WI38 (cell line): ENCODE results near the gene PF4V1.

ENCODE experiments used
- H3K4me3 ChIP-seq: 2 replicates; pipeline ENCODE4 v1.5.1; 2011; ENCODE audit warnings: low read depth, mild to moderate bottlenecking, control low read depth, low read length
- TF ChIP-seq, protein P1 (sequence below): IDR thresholded peaks from 2 replicates; pipeline ENCODE4 v1.5.1; 2012; ENCODE audit warnings: low read depth, mild to moderate bottlenecking, control low read depth, low read length

The PF4V1 gene

DNA sequence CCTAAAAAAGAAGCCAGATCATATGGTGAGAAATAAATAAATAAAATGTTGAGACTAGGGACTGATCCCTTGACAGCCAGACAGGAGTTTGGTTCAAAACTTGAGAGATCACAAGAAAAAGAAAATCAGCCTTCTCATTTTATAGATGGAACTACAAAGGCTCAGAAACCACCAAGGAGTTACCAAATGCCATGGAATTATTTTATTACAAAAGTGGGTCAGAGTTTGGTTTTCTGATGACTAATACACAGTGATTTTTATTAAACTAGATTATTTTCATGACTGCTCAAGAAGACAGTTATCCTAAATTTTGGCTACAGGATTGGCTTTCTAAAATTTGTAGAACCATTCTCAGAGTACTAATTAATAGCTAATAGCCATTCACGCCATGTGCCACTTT lies 22.3 kb downstream of the PF4V1 start:
- TF ChIP-seq, protein P1, sequence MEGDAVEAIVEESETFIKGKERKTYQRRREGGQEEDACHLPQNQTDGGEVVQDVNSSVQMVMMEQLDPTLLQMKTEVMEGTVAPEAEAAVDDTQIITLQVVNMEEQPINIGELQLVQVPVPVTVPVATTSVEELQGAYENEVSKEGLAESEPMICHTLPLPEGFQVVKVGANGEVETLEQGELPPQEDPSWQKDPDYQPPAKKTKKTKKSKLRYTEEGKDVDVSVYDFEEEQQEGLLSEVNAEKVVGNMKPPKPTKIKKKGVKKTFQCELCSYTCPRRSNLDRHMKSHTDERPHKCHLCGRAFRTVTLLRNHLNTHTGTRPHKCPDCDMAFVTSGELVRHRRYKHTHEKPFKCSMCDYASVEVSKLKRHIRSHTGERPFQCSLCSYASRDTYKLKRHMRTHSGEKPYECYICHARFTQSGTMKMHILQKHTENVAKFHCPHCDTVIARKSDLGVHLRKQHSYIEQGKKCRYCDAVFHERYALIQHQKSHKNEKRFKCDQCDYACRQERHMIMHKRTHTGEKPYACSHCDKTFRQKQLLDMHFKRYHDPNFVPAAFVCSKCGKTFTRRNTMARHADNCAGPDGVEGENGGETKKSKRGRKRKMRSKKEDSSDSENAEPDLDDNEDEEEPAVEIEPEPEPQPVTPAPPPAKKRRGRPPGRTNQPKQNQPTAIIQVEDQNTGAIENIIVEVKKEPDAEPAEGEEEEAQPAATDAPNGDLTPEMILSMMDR: no peak

DNA sequence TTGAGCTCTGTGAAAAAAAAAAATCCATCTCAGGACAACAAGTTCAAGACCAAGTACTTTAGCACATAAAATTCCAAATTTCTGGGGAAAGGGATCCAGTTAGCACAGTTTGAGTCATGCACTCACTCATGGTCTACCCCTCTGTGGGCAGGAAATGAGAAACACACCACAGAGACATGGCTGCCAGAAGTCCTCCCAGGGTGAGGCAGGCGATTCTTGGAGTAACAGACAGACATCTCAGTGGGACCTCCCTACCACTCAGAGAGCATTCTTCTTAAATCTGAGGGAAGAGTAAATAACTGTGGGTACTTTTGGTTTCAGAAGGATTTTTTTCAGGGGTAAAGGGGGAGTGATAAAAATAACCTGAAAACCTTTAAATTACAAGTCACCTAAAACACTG lies 30.2 kb downstream of the PF4V1 start:
- H3K4me3 ChIP-seq: no peak overlapping the region
- TF ChIP-seq, protein P1: no peak

More for the DNA sequence above, 22.3 kb downstream of the PF4V1 start:
- H3K4me3 ChIP-seq: no peak overlapping the region

DNA sequence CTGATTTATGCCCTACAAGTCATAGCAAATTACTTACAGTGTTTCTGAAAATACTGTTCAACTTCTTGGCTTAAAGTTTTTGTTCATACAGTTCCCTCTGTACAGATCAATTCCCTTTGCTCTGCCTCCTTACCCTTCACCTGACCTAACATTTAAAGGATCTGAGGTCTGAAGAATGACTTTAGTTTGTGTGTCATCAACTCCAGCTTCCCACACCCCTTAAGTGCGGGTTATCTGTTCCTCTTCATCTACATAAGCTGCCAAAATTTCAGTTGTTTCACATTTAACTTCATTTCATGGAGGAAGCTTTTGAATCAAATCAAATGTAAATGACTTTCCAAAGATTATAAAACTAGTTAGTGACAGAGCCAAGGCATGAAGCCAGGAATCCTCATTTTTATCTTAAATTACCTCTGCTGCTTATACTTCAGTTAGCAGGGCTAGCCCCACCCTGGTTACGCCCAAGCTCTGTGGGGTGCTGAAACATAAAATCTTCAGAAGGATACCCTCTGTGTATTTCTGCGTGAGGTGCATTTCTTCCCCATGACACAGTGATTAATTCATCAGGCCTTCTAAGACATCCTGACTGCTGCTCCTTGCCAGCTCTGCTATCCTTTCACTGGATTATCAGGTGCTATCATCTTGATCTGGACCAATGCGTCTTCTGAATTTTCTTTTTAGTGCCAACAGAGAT lies 32.6 kb downstream of the PF4V1 start:
- no peak overlapping the region for H3K4me3 ChIP-seq
- TF ChIP-seq, protein P1: no peak

DNA sequence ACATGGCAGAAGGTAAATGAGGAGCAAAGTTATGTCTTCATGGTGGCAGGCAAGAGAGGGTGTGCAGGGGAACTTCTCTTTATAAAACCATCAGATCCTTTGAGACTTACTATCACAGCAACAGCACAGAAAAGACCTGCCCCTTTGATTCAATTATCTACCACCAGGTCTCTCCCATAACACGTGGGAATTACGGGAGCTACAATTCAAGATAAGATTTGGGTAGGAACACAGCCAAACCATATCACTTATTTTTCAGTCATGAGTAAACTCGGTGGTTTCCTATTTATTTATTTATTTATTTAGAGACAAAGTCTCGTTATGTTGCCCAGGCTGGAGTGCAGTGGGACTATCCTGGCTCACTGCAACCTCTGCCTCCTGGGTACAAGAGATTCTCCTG lies 38.2 kb downstream of the PF4V1 start:
- TF ChIP-seq, protein P1: no peak
- H3K4me3 ChIP-seq: no peak overlapping the region

DNA sequence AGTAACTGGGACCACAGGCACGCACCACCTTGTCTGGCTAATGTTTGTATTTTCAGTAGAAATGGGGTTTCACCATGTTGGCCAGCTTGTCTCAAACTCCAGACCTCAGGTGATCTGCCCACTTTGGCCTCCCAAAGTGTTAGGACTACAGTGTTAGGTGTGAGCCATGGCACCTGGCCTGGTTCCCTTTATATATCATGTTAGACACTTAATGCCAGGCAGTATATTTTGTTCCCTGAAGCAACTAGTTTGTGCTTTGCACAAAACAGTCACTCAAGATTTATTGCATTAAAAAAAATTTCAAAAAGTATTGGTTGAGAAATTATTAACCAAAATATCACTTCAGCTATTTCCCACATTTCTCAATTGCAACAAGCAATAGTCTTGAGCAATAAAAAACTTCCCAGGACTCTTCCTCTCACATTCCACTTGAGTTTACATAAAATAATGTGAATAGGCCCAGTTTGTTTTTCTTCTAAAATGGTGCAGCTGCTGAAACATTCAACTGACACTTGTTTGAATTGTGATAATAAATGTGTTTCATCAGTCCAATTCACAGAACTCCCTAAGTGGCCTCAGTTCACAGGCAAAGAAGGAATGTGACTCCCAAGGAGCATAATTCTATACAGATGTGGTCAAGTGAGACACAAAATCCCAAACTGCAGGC lies 38.8 kb downstream of the PF4V1 start:
- no peak overlapping the region for H3K4me3 ChIP-seq
- TF ChIP-seq, protein P1: no peak

DNA sequence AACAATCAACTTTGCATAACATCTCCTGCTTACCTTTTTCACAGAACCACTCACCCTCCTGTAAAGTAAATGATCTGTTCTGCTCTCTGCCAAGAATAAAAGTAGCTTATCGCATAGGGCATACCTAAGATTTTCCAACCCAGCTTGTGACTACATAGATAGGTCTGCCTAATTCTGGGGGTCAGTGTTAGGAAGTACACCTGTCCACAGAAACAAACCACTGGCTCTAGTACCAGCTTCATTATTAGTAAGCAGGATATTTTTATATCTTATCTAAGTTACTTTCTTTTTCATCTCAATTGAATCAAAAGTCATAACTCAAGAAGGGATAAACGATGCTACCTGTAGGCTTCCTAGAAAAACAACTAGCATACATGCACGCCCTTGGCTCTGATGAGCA lies 39.9 kb downstream of the PF4V1 start:
- H3K4me3 ChIP-seq: no peak overlapping the region
- TF ChIP-seq, protein P1: no peak

DNA sequence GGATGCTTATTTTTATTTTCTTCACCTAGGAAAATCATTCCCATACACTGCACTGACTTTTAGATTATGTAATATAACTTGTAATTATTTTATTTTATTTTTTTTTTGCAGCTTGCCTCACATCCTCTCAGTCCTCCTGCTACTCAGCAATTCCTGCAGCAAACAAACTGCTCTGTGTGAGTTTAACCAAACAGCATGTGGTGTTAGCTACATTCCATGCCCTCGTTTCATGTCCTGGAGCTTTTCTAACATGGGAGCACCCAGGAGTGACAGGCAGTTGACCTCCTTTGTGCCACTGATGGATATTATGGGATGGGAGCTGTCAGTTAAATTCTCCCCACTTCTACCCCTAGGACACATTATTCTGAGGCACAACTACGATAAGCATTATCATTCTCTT lies 40.9 kb downstream of the PF4V1 start:
- H3K4me3 ChIP-seq: no peak overlapping the region
- TF ChIP-seq, protein P1: no peak
